Keratinocyte (primary cell): ENCODE measurements around the gene TP63. TPM values are rescaled to one million over a fixed set of nuclear protein-coding genes. Genes with fewer than 3 reads are reported as not detected.

Source experiments
- DNase-seq: peaks from one replicate; pipeline ENCODE4 v3.0.0-alpha.2; 2011; ENCODE audit warnings: low read depth, missing footprints, low spot score
- FAIRE-seq: peaks from 2 replicates; lab custom pipeline; 2011; peaks lifted over from hg19 to GRCh38; lab: Jason Lieb, UNC
- H2AFZ ChIP-seq: 2 replicates; pipeline ENCODE4 v1.6.0; 2012; ENCODE audit warnings: low read length, control low read depth, inconsistent platforms; ENCODE audit not compliant: control insufficient read depth
- H3K27ac ChIP-seq: 2 replicates; pipeline ENCODE4 v1.5.1; 2011; ENCODE audit warnings: low read length; ENCODE audit not compliant: control insufficient read depth, insufficient read depth
- H3K27me3 ChIP-seq: 3 replicates; pipeline ENCODE4 v1.6.0; 2011; ENCODE audit warnings: low read length; ENCODE audit not compliant: control insufficient read depth, insufficient read depth; ENCODE audit errors: extremely low read depth
- H3K36me3 ChIP-seq, 2 experiments: 2 replicates in 1 of 2; 3 replicates in 1 of 2; pipeline ENCODE4 v1.5.1; 2011; ENCODE audit warnings: low read length in 2 of 2, mild to moderate bottlenecking in 1 of 2; ENCODE audit not compliant: control insufficient read depth in 2 of 2, insufficient read depth in 2 of 2; ENCODE audit errors: extremely low read depth in 1 of 2
- H3K4me1 ChIP-seq: 3 replicates; pipeline ENCODE4 v1.5.1; 2011; ENCODE audit warnings: low read length; ENCODE audit not compliant: control insufficient read depth, insufficient read depth; ENCODE audit errors: extremely low read depth
- H3K4me2 ChIP-seq: 3 replicates; pipeline ENCODE4 v1.6.0; 2011; ENCODE audit warnings: low read depth, low read length; ENCODE audit not compliant: control insufficient read depth, insufficient read depth; ENCODE audit errors: extremely low read depth
- H3K4me3 ChIP-seq, 3 experiments: fragments of 200-600 bp in 1 of 3; sonication (generic) in 1 of 3; 2 replicates in 2 of 3; 3 replicates in 1 of 3; pipeline ENCODE4 v1.5.1; 2011 to 2016; ENCODE audit warnings: low read length in 3 of 3, mild to moderate bottlenecking in 3 of 3, control low read depth in 2 of 3, inconsistent platforms in 1 of 3, low read depth in 1 of 3, mixed read lengths in 1 of 3, mixed run types in 1 of 3, moderate library complexity in 1 of 3; ENCODE audit not compliant: control insufficient read depth in 2 of 3, insufficient read depth in 2 of 3; ENCODE audit errors: extremely low read depth in 1 of 3
- H3K79me2 ChIP-seq: 2 replicates; pipeline ENCODE4 v1.6.0; 2012; ENCODE audit warnings: low read length; ENCODE audit not compliant: control insufficient read depth, insufficient read depth
- H3K9ac ChIP-seq: 3 replicates; pipeline ENCODE4 v1.6.0; 2011; ENCODE audit warnings: low read length; ENCODE audit not compliant: control insufficient read depth, insufficient read depth; ENCODE audit errors: extremely low read depth
- H3K9me1 ChIP-seq: 3 replicates; pipeline ENCODE4 v1.6.0; 2011; ENCODE audit warnings: low read length; ENCODE audit not compliant: control insufficient read depth, insufficient read depth; ENCODE audit errors: extremely low read depth
- H3K9me3 ChIP-seq: 2 replicates; pipeline ENCODE4 v1.5.1; 2012; ENCODE audit warnings: low read depth, low read length; ENCODE audit not compliant: control insufficient read depth
- H4K20me1 ChIP-seq: 3 replicates; pipeline ENCODE4 v1.6.0; 2011; ENCODE audit warnings: low read length; ENCODE audit not compliant: control insufficient read depth, insufficient read depth; ENCODE audit errors: extremely low read depth
- CTCF ChIP-seq, 3 experiments: IDR thresholded peaks in 1 of 3; conservative IDR thresholded peaks in 1 of 3; optimal IDR thresholded peaks in 1 of 3; 2 replicates in 2 of 3; 3 replicates in 1 of 3; pipeline versions ENCODE3 to v1.5.1; 2011; ENCODE audit warnings: low read length in 3 of 3, mild to moderate bottlenecking in 3 of 3, moderate library complexity in 2 of 3, control low read depth in 1 of 3, inconsistent platforms in 1 of 3; ENCODE audit not compliant: insufficient read depth in 2 of 3; ENCODE audit errors: extremely low read depth in 1 of 3
- EZH2 ChIP-seq: IDR thresholded peaks from one replicate; pipeline ENCODE4 v1.6.1; 2012; ENCODE audit warnings: inconsistent platforms, mild to moderate bottlenecking, low read length, moderate library complexity
- dilution Hi-C: fragments of 300-500 bp; cut with MboI; formaldehyde crosslinking; loops from one replicate; pipeline ENCODE4 v1.7.0; 2020; ENCODE audit warnings: low sequenced_read_pairs; ENCODE audit not compliant: extremely low pct_ligation_motif_present
- polyA plus RNA-seq, 5 experiments: library from polyadenylated mRNA; depleted of rRNA in 3 of 5; stranded (reverse) in 3 of 5; stranded (forward) in 1 of 5; unstranded in 1 of 5; fragments of >200 nt; gene quantifications; 1 replicate in 1 of 5; 2 replicates in 3 of 5; 3 replicates in 1 of 5; pipeline versions ENCODE4 v1.2.1 to v1.2.3, GENCODE V29; 2011 to 2012; ENCODE audit warnings: missing spikeins in 2 of 5, low read depth in 1 of 5, low replicate concordance in 1 of 5

TP63 gene
- polyA plus RNA-seq, 1 donor (not counting 4 experiments of a cell fraction or from before 2014, with no cell fraction given) = 214 TPM

- TF ChIP-seq CTCF (optimal IDR thresholded peaks at IDR 0.05 in 1 of 3, IDR thresholded peaks at IDR 0.05 in 1 of 3, conservative IDR thresholded peaks at IDR 0.05 in 1 of 3; ENCODE audit: extremely low read depth in 1 of 3, insufficient read depth in 2 of 3, low read length in 3 of 3) = no peak
- no peak for TF ChIP-seq EZH2
- no peaks in the 10 kb centered on the region for H3K9me3 ChIP-seq
- DNase-seq (no peak), FAIRE-seq (peak; percentile 74)
- H3K9ac ChIP-seq = peak overlapping the region; percentile 19
- H3K36me3 ChIP-seq = peaks cover 9 to 18% of the 10 kb centered on the region in 2 experiments
- H3K4me3 ChIP-seq = no peak overlapping the region
- H3K9me1 ChIP-seq = no peaks in the 10 kb centered on the region
- no peak overlapping the region for H2AFZ ChIP-seq
- peak overlapping the region; percentile 9 for H3K4me2 ChIP-seq
- no peaks in the 10 kb centered on the region for H3K27me3 ChIP-seq
- H4K20me1 ChIP-seq = no peaks in the 10 kb centered on the region
- H3K27ac ChIP-seq = peak overlapping the region; percentile 98
- dilution Hi-C loops = no loop called here
- no peaks in the 10 kb centered on the region for H3K79me2 ChIP-seq
- peaks cover 68% of the 10 kb centered on the region for H3K4me1 ChIP-seq
Observed at GRCh38 chr3:189898559-189899153, 267.5 kb downstream of the TP63 start.

- Histone ChIP-seq H2AFZ (no peak overlapping the region), H3K27ac (peak overlapping the region; percentile 98), H3K9me3 (no peaks in the 10 kb centered on the region), H3K27me3 (no peaks in the 10 kb centered on the region), H3K79me2 (no peaks in the 10 kb centered on the region), H3K4me2 (no peak overlapping the region), H3K36me3 (peaks cover 5 to 12% of the 10 kb centered on the region in 2 experiments), H3K4me3 (no peak overlapping the region), H3K4me1 (peaks cover 68% of the 10 kb centered on the region), H3K9ac (peak overlapping the region; percentile 19), H3K9me1 (no peaks in the 10 kb centered on the region), H4K20me1 (no peaks in the 10 kb centered on the region)
- FAIRE-seq = peak; percentile 29
- dilution Hi-C loops = no loop called here
- TF ChIP-seq CTCF (optimal IDR thresholded peaks at IDR 0.05 in 1 of 3, IDR thresholded peaks at IDR 0.05 in 1 of 3, conservative IDR thresholded peaks at IDR 0.05 in 1 of 3; ENCODE audit: extremely low read depth in 1 of 3, insufficient read depth in 2 of 3, low read length in 3 of 3) = no peak
- TF ChIP-seq EZH2 = no peak
- DNase-seq = no peak
Observed at GRCh38 chr3:189899186-189899585, 268.0 kb downstream of the TP63 start.
